Activated T-helper 1 cell treated with anti-CD3 and anti-CD28 coated beads, Interleukin-2, amount 50 U/mL, for 16 hours (primary cell): ENCODE data around the gene CHMP1B.

Experiments used
- DNase-seq, 2 donors: peaks; one replicate each; pipeline ENCODE4 v3.0.0-alpha.2; 2020; ENCODE audit warnings: low read depth in 1 of 2, low spot score in 1 of 2

Gene CHMP1B, protein sequence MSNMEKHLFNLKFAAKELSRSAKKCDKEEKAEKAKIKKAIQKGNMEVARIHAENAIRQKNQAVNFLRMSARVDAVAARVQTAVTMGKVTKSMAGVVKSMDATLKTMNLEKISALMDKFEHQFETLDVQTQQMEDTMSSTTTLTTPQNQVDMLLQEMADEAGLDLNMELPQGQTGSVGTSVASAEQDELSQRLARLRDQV

GRCh38 chr18:11851146-11851805 is at the start of gene CHMP1B:
CHMP1B (plus strand) TSS chr18:11851413; CDS start chr18:11851512, 99 bp downstream.
- DNase-seq: peak; percentile 95 to 96

GRCh38 chr18:11801573-11801972 is 49.6 kb upstream of the CHMP1B start:
- no peak for DNase-seq

GRCh38 chr18:11802158-11802557 is 49.1 kb upstream of the CHMP1B start:
- DNase-seq: no peak

GRCh38 chr18:11802586-11802985 is 48.6 kb upstream of the CHMP1B start:
- DNase-seq: no peak

- DNase-seq: no peak
These were observed 44.0 kb upstream of the CHMP1B start for GRCh38 chr18:11807233-11807632.

GRCh38 chr18:11808001-11808855 is 43.0 kb upstream of the CHMP1B start:
- DNase-seq: no peak

DNA sequence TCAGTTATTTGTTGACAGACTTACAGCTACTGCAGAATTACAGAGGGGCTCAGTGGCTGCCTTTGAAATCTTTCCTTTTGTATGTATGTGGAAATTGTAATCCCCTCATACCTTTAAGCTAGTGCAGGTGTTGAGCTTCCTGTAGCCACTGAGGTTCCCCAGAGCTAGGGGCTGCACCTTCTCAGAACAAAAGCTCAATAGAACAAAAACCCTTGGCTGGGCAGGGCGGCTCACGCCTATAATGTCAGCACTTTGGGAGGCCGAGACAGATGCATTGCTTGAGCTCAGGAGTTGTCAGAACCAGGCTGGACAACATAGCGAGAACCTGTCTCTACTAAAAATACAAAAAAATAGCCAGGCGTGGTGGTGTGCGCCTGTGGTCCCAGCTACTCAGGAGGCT is 41.3 kb upstream of the CHMP1B start:
- DNase-seq: no peak

DNA sequence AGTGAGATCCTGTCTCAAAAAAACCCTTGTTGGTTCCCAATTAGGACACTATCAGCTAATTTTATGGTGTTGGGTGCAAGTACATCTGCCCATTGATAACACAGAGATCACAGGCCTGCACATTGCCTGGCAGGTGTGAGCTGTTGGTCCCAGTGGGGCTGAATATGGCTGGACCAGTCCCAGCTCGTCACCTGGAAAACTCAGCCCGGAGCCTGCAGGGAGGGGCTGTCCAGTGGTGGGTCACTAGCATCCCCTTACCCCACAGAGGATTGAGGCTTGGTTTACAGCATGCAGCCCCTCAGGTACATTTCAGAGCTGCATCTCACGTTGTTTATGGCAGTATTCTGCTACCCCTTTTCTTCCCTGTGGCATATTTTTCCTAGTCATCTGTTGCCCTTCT is 40.8 kb upstream of the CHMP1B start:
- no peak for DNase-seq

- DNase-seq: no peak
These were observed 40.2 kb upstream of the CHMP1B start for GRCh38 chr18:11811009-11811408.

DNA sequence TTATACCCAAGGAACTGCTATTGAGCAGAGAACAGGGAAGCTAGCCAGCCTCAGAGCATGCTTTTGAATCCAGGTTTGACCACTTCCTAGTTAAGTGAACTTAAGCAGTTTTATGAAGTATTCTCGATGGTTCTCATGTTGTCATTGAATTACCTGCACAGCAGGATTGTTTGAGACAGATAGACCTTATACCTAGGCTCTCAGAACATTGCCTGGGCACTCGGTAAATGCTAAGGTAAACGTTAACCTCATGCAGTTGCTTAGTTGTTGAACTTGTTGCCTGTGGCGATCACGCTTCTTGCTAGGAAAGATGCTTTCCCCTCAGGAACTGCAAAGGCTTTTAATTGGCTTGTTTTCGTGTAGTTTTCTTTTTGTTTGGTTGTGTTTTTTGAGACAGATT is 34.0 kb upstream of the CHMP1B start:
- no peak for DNase-seq

- no peak for DNase-seq
These were observed 32.6 kb upstream of the CHMP1B start for GRCh38 chr18:11818486-11819203.

DNA sequence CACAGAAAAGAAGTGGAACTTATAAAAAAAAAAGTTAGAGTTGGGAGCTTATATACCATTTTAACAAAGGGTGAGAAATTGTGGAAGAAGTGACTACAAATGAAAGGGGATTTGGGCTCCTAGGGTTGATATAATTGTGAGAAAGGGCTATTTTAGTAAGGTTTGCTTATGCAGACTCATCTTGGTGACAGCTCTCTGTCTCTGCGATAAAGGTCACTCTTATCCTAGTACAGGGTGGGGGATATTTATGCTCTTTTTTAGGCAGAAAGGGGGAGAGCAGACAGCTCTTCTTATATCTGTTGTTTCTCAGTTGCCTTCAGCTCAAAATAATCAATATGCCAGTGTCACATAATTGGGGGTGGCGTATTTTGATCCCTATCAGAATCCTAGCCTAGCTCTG is 31.3 kb upstream of the CHMP1B start:
- no peak for DNase-seq

- DNase-seq: no peak
These were observed 30.5 kb upstream of the CHMP1B start for GRCh38 chr18:11820697-11821096.

DNA sequence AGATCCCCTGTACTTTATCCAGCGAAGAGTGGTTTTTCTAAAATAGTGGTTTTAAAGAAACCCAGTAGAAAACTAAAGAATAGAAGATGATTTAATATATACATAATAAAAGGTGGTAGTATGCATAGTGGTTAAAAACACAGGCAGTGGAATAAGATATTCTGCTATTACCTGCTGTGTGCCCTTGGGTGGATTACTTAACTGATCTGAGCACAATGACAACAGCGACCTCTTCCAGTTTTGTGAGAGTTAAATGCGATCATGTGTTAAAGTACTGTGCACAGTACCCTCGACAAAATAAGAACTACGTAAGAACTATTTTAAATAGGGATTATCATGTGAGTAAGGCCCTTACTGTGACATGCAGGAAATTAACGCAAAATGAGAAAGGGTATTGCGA is 30.0 kb upstream of the CHMP1B start:
- DNase-seq: no peak

- no peak for DNase-seq
These were observed 29.5 kb upstream of the CHMP1B start for GRCh38 chr18:11821643-11822237.

DNA sequence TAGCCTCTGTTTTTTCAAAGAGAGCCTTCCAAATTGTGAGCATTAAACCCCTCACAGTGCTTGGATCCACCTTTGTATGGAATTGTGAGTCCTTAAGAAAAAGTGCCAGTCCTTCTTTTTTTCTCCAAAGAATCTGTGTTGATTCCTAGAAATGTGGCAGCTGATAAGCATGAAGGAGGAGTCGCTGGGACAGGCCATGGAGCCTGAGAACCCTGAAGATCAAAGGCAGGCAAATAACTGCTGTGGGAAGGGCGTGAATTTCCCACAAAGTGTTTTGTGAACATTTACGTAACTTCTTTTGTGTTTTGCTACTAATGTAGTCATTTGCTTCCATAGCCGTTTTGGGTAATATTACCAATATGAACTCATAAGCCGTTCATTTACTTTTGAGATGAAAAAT is 27.7 kb upstream of the CHMP1B start:
- no peak for DNase-seq

GRCh38 chr18:11826836-11827235 is 24.4 kb upstream of the CHMP1B start:
- DNase-seq: no peak

- DNase-seq: no peak
These were observed 22.3 kb upstream of the CHMP1B start for GRCh38 chr18:11828786-11829432.

- no peak for DNase-seq
These were observed 20.6 kb upstream of the CHMP1B start for GRCh38 chr18:11830585-11830984.

DNA sequence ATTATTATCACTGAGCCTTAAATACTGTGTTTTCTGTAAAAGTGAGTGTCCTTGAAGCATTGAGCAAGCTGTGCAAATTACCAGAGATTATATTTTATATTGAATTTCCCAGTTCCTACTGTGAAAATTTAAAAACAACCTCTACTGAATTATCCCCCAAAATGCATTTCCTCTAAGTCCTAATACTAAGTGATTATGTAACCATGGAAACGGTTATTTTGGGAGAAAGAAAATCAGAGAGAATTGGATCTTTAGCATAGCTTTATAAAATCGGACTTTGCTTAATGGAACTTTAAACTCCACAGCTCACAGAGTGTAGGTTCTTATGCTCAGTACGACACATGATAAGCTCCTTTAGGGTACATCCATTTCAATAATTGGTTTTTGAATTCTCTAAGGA is 19.3 kb upstream of the CHMP1B start:
- DNase-seq: no peak

DNA sequence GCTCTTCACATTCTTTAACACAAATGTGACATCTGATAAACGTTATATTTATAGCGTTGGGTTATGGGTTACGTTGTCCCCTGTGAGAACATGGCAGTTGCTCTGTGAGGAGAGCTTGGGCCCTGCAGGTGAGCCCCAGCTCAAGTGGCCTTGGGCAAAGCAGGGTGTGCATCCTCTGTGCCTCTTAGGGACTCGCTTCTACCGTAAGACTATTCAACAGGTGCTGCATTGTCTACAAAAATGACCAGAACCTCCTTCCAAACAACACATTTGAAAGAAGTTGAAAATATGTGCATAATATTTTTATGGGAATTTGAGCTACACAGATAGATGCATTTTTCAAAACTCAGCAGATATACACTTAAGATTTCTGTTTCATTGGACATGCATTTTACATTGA is 16.4 kb upstream of the CHMP1B start:
- no peak for DNase-seq
